ENCODE results near the gene GPR142.

- no peak for TF ChIP-seq EP300 (IDR thresholded peaks at IDR 0.05; ENCODE audit: borderline replicate concordance in 1 of 2, low read depth in 1 of 2, low read length in 1 of 2)
- TF ChIP-seq, protein P1, sequence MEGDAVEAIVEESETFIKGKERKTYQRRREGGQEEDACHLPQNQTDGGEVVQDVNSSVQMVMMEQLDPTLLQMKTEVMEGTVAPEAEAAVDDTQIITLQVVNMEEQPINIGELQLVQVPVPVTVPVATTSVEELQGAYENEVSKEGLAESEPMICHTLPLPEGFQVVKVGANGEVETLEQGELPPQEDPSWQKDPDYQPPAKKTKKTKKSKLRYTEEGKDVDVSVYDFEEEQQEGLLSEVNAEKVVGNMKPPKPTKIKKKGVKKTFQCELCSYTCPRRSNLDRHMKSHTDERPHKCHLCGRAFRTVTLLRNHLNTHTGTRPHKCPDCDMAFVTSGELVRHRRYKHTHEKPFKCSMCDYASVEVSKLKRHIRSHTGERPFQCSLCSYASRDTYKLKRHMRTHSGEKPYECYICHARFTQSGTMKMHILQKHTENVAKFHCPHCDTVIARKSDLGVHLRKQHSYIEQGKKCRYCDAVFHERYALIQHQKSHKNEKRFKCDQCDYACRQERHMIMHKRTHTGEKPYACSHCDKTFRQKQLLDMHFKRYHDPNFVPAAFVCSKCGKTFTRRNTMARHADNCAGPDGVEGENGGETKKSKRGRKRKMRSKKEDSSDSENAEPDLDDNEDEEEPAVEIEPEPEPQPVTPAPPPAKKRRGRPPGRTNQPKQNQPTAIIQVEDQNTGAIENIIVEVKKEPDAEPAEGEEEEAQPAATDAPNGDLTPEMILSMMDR (IDR thresholded peaks at IDR 0.05) = no peak
- TF ChIP-seq FOXM1 (IDR thresholded peaks at IDR 0.05; ENCODE audit: low read depth) = no peak
- TF ChIP-seq, protein P2, sequence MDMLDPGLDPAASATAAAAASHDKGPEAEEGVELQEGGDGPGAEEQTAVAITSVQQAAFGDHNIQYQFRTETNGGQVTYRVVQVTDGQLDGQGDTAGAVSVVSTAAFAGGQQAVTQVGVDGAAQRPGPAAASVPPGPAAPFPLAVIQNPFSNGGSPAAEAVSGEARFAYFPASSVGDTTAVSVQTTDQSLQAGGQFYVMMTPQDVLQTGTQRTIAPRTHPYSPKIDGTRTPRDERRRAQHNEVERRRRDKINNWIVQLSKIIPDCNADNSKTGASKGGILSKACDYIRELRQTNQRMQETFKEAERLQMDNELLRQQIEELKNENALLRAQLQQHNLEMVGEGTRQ (IDR thresholded peaks at IDR 0.05; ENCODE audit: borderline replicate concordance, low read depth, low read length) = no peak
- TF ChIP-seq POLR2AphosphoS5 (IDR thresholded peaks at IDR 0.05; ENCODE audit: low read depth, low read length) = no peak
- TF ChIP-seq, protein P3, sequence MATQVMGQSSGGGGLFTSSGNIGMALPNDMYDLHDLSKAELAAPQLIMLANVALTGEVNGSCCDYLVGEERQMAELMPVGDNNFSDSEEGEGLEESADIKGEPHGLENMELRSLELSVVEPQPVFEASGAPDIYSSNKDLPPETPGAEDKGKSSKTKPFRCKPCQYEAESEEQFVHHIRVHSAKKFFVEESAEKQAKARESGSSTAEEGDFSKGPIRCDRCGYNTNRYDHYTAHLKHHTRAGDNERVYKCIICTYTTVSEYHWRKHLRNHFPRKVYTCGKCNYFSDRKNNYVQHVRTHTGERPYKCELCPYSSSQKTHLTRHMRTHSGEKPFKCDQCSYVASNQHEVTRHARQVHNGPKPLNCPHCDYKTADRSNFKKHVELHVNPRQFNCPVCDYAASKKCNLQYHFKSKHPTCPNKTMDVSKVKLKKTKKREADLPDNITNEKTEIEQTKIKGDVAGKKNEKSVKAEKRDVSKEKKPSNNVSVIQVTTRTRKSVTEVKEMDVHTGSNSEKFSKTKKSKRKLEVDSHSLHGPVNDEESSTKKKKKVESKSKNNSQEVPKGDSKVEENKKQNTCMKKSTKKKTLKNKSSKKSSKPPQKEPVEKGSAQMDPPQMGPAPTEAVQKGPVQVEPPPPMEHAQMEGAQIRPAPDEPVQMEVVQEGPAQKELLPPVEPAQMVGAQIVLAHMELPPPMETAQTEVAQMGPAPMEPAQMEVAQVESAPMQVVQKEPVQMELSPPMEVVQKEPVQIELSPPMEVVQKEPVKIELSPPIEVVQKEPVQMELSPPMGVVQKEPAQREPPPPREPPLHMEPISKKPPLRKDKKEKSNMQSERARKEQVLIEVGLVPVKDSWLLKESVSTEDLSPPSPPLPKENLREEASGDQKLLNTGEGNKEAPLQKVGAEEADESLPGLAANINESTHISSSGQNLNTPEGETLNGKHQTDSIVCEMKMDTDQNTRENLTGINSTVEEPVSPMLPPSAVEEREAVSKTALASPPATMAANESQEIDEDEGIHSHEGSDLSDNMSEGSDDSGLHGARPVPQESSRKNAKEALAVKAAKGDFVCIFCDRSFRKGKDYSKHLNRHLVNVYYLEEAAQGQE (IDR thresholded peaks at IDR 0.05; ENCODE audit: low read depth, low read length) = no peak
- no peak for TF ChIP-seq RAD21 (IDR thresholded peaks at IDR 0.05; ENCODE audit: low read length)
- no peak for TF ChIP-seq GABPA (IDR thresholded peaks at IDR 0.05; ENCODE audit: low read depth)
- no peak for TF ChIP-seq TEAD4 (IDR thresholded peaks at IDR 0.05; ENCODE audit: borderline replicate concordance, insufficient read depth)
- TF ChIP-seq EZH2phosphoT487 (IDR thresholded peaks at IDR 0.05; ENCODE audit: borderline replicate concordance, low read depth) = no peak
- no peak for TF ChIP-seq SMC3 (IDR thresholded peaks at IDR 0.05; ENCODE audit: low read depth, low read length)
- no peak for TF ChIP-seq CHD2 (IDR thresholded peaks at IDR 0.05; ENCODE audit: low read length, partially characterized antibody)
Measured at GRCh38 chr17:74332763-74333283, 34.5 kb upstream of the GPR142 start.

Measured in SK-N-SH (cell line).